GM21381 (cell line): ENCODE measurements around the gene CFAP61.

Experiments
- ATAC-seq: cut with Tn5 transposase; IDR thresholded peaks from one replicate; pipeline ENCODE4 v1.9.1; 2021; ENCODE audit warnings: mild to moderate bottlenecking, moderate library complexity; ENCODE audit not compliant: unreplicated experiment

The CFAP61 gene

GRCh38 chr20:20150241-20150640, 97.9 kb downstream of the CFAP61 start:
- ATAC-seq: no peak

- no peak for ATAC-seq
Measured at GRCh38 chr20:20160520-20160919, 108.2 kb downstream of the CFAP61 start.

GRCh38 chr20:20161611-20162010, 109.3 kb downstream of the CFAP61 start:
- ATAC-seq: no peak

- ATAC-seq: no peak
Measured at GRCh38 chr20:20167698-20168097, 115.4 kb downstream of the CFAP61 start.

GRCh38 chr20:20173254-20173653, 120.9 kb downstream of the CFAP61 start:
- ATAC-seq: no peak

- no peak for ATAC-seq
Measured at GRCh38 chr20:20174089-20174835, 121.9 kb downstream of the CFAP61 start.

GRCh38 chr20:20181322-20181721, 129.0 kb downstream of the CFAP61 start:
- no peak for ATAC-seq

GRCh38 chr20:20184149-20184548, 131.8 kb downstream of the CFAP61 start:
- no peak for ATAC-seq

- ATAC-seq: no peak
Measured at GRCh38 chr20:20184706-20185105, 132.4 kb downstream of the CFAP61 start.

- ATAC-seq: no peak
Measured at GRCh38 chr20:20188647-20189046, 136.3 kb downstream of the CFAP61 start.

- no peak for ATAC-seq
Measured at GRCh38 chr20:20192366-20192765, 140.0 kb downstream of the CFAP61 start.

GRCh38 chr20:20195021-20195705, 142.8 kb downstream of the CFAP61 start:
- ATAC-seq: no peak

- no peak for ATAC-seq
Measured at GRCh38 chr20:20196610-20197009, 144.3 kb downstream of the CFAP61 start.

GRCh38 chr20:20198011-20198410, 145.7 kb downstream of the CFAP61 start:
- no peak for ATAC-seq

GRCh38 chr20:20199361-20200160, 147.2 kb downstream of the CFAP61 start:
- no peak for ATAC-seq

- ATAC-seq: no peak
Measured at GRCh38 chr20:20201124-20201523, 148.8 kb downstream of the CFAP61 start.

GRCh38 chr20:20201639-20202038, 149.3 kb downstream of the CFAP61 start:
- no peak for ATAC-seq

- ATAC-seq: no peak
Measured at GRCh38 chr20:20202768-20203167, 150.4 kb downstream of the CFAP61 start.

- ATAC-seq: no peak
Measured at GRCh38 chr20:20203784-20204183, 151.5 kb downstream of the CFAP61 start.

GRCh38 chr20:20204256-20204655, 151.9 kb downstream of the CFAP61 start:
- no peak for ATAC-seq

- no peak for ATAC-seq
Measured at GRCh38 chr20:20205141-20205861, 153.0 kb downstream of the CFAP61 start.
